Measurements from ENCODE around the gene MYL4. TPM values are rescaled to one million over a fixed set of nuclear protein-coding genes. Genes with fewer than 3 reads are reported as not detected.
"Not testable (repeated sequence)": the region's sequence is repeated elsewhere in the genome, so short reads cannot be mapped to it uniquely, and the experiment has no call there.

MYL4 gene
- total and polyA plus RNA-seq, 2 of the 8 experiments (the other 6 are each of a cell fraction or from before 2014, with no cell fraction given) = 0.12 TPM; not detected in 1

GRCh38 chr17:47180337-47180736 is 28.8 kb upstream of the MYL4 start (continued):
- TF ChIP-seq HDAC6 (IDR thresholded peaks at IDR 0.05; ENCODE audit: low read depth, low read length) (no peak), CEBPB (IDR thresholded peaks at IDR 0.05; ENCODE audit: low read depth, low read length) (no peak)
- TF ChIP-seq, protein P1, sequence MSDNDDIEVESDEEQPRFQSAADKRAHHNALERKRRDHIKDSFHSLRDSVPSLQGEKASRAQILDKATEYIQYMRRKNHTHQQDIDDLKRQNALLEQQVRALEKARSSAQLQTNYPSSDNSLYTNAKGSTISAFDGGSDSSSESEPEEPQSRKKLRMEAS (IDR thresholded peaks at IDR 0.05) = no peak

GRCh38 chr17:47180988-47181387 is 28.2 kb upstream of the MYL4 start:
- CTCF ChIA-PET (ENCODE audit: partially characterized antibody) = not testable (repeated sequence)
- peaks cover 6 to 12% of the 10 kb centered on the region in 2 experiments for H4K20me1 ChIP-seq (replicated peaks in 1 of 2; ENCODE audit: control insufficient read depth in 1 of 2, insufficient read depth in 2 of 2, low read length in 2 of 2)
- 100% methylated on average over 1 of the region's 4 CpGs; no CpG with 5 or more reads in 1 of the 2 experiments for WGBS, 2 experiments (ENCODE audit: extremely low coverage in 1 of 2, insufficient coverage in 1 of 2, insufficient read length in 1 of 2, insufficient replicate concordance in 2 of 2, low coverage in 1 of 2, low lambda C conversion rate in 2 of 2, missing lambda C conversion rate in 1 of 2)

More at GRCh38 chr17:47180988-47181387, 28.2 kb upstream of the MYL4 start:
- H4K91ac ChIP-seq (replicated peaks; ENCODE audit: insufficient read length, low read length); H2BK15ac ChIP-seq (ENCODE audit: low read length); DNase-seq (ENCODE audit: low read depth in 1 of 2, low spot score in 2 of 2); FAIRE-seq; H2BK12ac ChIP-seq (ENCODE audit: low read depth, low read length); H3K27ac ChIP-seq (ENCODE audit: low read depth, low read length); H4K5ac ChIP-seq (ENCODE audit: insufficient read length, low read depth, low read length); H2AFZ ChIP-seq (ENCODE audit: low read length); H3K9ac ChIP-seq (replicated peaks in 1 of 4; ENCODE audit: extremely low read depth in 1 of 4, low read depth in 3 of 4, low read length in 3 of 4); H3K4me3 ChIP-seq (ENCODE audit: extremely low read depth in 1 of 4, insufficient read depth in 2 of 4, low read depth in 3 of 4, low read length in 4 of 4); H3K79me1 ChIP-seq (ENCODE audit: low read depth, low read length); H3K27me3 ChIP-seq (replicated peaks in 1 of 4; ENCODE audit: control insufficient read depth in 3 of 4, extremely low read depth in 1 of 4, insufficient read depth in 3 of 4, low read length in 3 of 4); H3K23ac ChIP-seq (ENCODE audit: insufficient read length); H3K9me3 ChIP-seq (ENCODE audit: insufficient read depth in 2 of 2, low read depth in 1 of 2, low read length in 1 of 2); H2BK20ac ChIP-seq (ENCODE audit: low read length); H3K18ac ChIP-seq (ENCODE audit: extremely low read depth, low read length); POLR2A ChIA-PET (ENCODE audit: partially characterized antibody); H2BK120ac ChIP-seq (replicated peaks; ENCODE audit: low read depth, low read length); H3K4me2 ChIP-seq (ENCODE audit: insufficient read depth in 1 of 2, low read depth in 2 of 2, low read length in 2 of 2); H2AK5ac ChIP-seq (ENCODE audit: low read depth, low read length); H4K8ac ChIP-seq (ENCODE audit: extremely low read depth, insufficient read depth, low read length); H3K56ac ChIP-seq (replicated peaks; ENCODE audit: insufficient read length, low read depth, low read length); H3K14ac ChIP-seq (ENCODE audit: insufficient read length); H3K4me1 ChIP-seq (replicated peaks in 1 of 4; ENCODE audit: control insufficient read depth in 3 of 4, insufficient read depth in 4 of 4, low read length in 3 of 4); H3K23me2 ChIP-seq (ENCODE audit: low read depth, low read length); H3K4ac ChIP-seq (replicated peaks; ENCODE audit: insufficient read length, low read depth, low read length); H2BK5ac ChIP-seq (ENCODE audit: low read depth, low read length): not testable (repeated sequence)
- peaks cover 3 to 80% of the 10 kb centered on the region in 2 experiments; a peak in 3 of 4 replicates for H3K79me2 ChIP-seq (ENCODE audit: control insufficient read depth in 1 of 2, insufficient read depth in 2 of 2, low read length in 2 of 2)
- H3K36me3 ChIP-seq (ENCODE audit: control insufficient read depth in 2 of 4, insufficient read depth in 4 of 4, low read length in 3 of 4) = peaks cover 0 to 28% (median 1%) of the 10 kb centered on the region in 4 experiments; a peak in 4 of 8 replicates
